Testis (tissue), 2 donors: ENCODE results near the gene PSME2.

Experiments
- CTCF ChIP-seq, 3 experiments: fragments of 450-650 bp in 2 of 3; fragments of 200-600 bp in 1 of 3; sonication (generic) in 1 of 3; IDR thresholded peaks; one replicate each; pipeline ENCODE4 v1.5.1; 2016 to 2019; ENCODE audit warnings: antibody characterized with exemption in 3 of 3, mild to moderate bottlenecking in 2 of 3, moderate library complexity in 1 of 3
- POLR2A ChIP-seq: fragments of 450-650 bp; IDR thresholded peaks from one replicate; pipeline ENCODE4 v1.6.1; 2017; ENCODE audit warnings: antibody characterized with exemption, mild to moderate bottlenecking, moderate library complexity

GRCh38 chr14:24123424-24124417 lies 22.7 kb downstream of the PSME2 start:
- TF ChIP-seq CTCF (IDR thresholded peaks at IDR 0.05) (no peak), POLR2A (no peak)
